T-cell (primary cell): ENCODE results near the gene STEAP2. TPM values are rescaled to one million over a fixed set of nuclear protein-coding genes. Genes with fewer than 3 reads are reported as not detected.

Experiments
- ATAC-seq, 4 experiments: fragments of 200-7000 bp in 3 of 4; fragments of 150-1000 bp in 1 of 4; cut with Tn5 transposase; replicated peaks in 1 of 4; 1 replicate in 3 of 4; 2 replicates in 1 of 4; pipeline ENCODE4 v1.10.0; 2021; ENCODE audit warnings: moderate library complexity in 3 of 4, mild to moderate bottlenecking in 2 of 4, moderate number of reproducible peaks in 1 of 4
- CTCF ChIA-PET, 2 donors: fragments of 300-600 bp; sonication (Branson Sonifier 250); formaldehyde crosslinking; loops; one replicate each; lab custom pipeline; 2022; ENCODE audit warnings: antibody characterized with exemption in 2 of 2; lab: Charles Lee
- POLR2A ChIA-PET, 2 donors: fragments of 300-600 bp; sonication (Branson Sonifier 250); formaldehyde crosslinking; loops; one replicate each; lab custom pipeline; 2022; ENCODE audit warnings: antibody characterized with exemption in 2 of 2; lab: Charles Lee
- DNase-seq, 35 experiments: peaks; one replicate each; pipeline versions ENCODE4 v3.0.0 to v3.0.0-alpha.2; 2013 to 2023
- H3K27ac ChIP-seq: one replicate; pipeline ENCODE4 v1.5.1; 2013; ENCODE audit warnings: low read length
- H3K27me3 ChIP-seq, 2 experiments: replicated peaks in 1 of 2; 1 replicate in 1 of 2; 2 replicates in 1 of 2; pipeline versions ENCODE4 v1.6.1 to v1.7.0; 2013; ENCODE audit warnings: low read length in 1 of 2, mixed read lengths in 1 of 2; ENCODE audit not compliant: control insufficient read depth in 2 of 2, insufficient read depth in 2 of 2; ENCODE audit errors: extremely low read depth in 1 of 2
- H3K36me3 ChIP-seq, 2 donors: 1 replicate in 1 of 2; 2 replicates in 1 of 2; pipeline versions ENCODE4 v1.6.1 to v1.7.0; 2013; ENCODE audit warnings: low read length in 1 of 2; ENCODE audit not compliant: control insufficient read depth in 2 of 2, insufficient read depth in 1 of 2; ENCODE audit errors: extremely low read depth in 1 of 2
- H3K4me1 ChIP-seq, 2 experiments: 1 replicate in 1 of 2; 2 replicates in 1 of 2; pipeline versions ENCODE4 v1.6.1 to v1.7.0; 2013; ENCODE audit warnings: low read length in 2 of 2, mixed read lengths in 1 of 2; ENCODE audit not compliant: insufficient read depth in 2 of 2, control insufficient read depth in 1 of 2; ENCODE audit errors: extremely low read depth in 1 of 2
- H3K4me3 ChIP-seq, 2 donors: 1 replicate in 1 of 2; 2 replicates in 1 of 2; pipeline versions ENCODE4 v1.5.1 to v1.7.0; 2013; ENCODE audit warnings: mild to moderate bottlenecking in 2 of 2, low read length in 1 of 2, moderate library complexity in 1 of 2; ENCODE audit not compliant: control insufficient read depth in 1 of 2; ENCODE audit errors: extremely low read depth in 1 of 2
- H3K9me3 ChIP-seq: 2 replicates; pipeline ENCODE4 v1.7.0; 2013
- H3K27ac Mint-ChIP-seq, 2 donors: one replicate each; pipeline ENCODE4 v1.8.0; 2020 to 2021; ENCODE audit warnings: mild to moderate bottlenecking in 2 of 2, mixed read lengths in 2 of 2
- H3K27me3 Mint-ChIP-seq, 2 donors: one replicate each; pipeline ENCODE4 v1.8.0; 2021 to 2022; ENCODE audit warnings: mixed read lengths in 2 of 2
- H3K36me3 Mint-ChIP-seq: one replicate; pipeline ENCODE4 v1.8.0; 2021; ENCODE audit warnings: mixed read lengths
- H3K4me1 Mint-ChIP-seq, 3 donors: one replicate each; pipeline ENCODE4 v1.8.0; 2020 to 2022; ENCODE audit warnings: mixed read lengths in 3 of 3, mild to moderate bottlenecking in 1 of 3
- H3K4me3 Mint-ChIP-seq, 3 donors: one replicate each; pipeline ENCODE4 v1.8.0; 2020 to 2022; ENCODE audit warnings: mild to moderate bottlenecking in 3 of 3, mixed read lengths in 3 of 3, moderate library complexity in 3 of 3
- H3K9me3 Mint-ChIP-seq, 3 donors: one replicate each; pipeline ENCODE4 v1.8.0; 2020 to 2022; ENCODE audit warnings: mixed read lengths in 3 of 3
- WGBS: methylation state at CpG from one replicate; pipeline ENCODE4 v1.1.5; 2013; ENCODE audit warnings: missing lambda C conversion rate; ENCODE audit not compliant: insufficient coverage; 5-methylcytosine and 5-hydroxymethylcytosine counted together
- total RNA-seq, 35 experiments: library from RNA in 6 of 35; stranded (reverse) in 6 of 35; fragments of 120-200 nt in 1 of 35; gene quantifications; one replicate each; pipeline versions ENCODE4 v1.2.1 to v1.2.4 and lab custom pipeline; 2013 to 2026

STEAP2 gene
- total RNA-seq, 5 donors from 2014 or later (not counting 1 experiment from before 2014, with no cell fraction given) = 0.19 to 0.20 TPM; not detected in 3

DNA sequence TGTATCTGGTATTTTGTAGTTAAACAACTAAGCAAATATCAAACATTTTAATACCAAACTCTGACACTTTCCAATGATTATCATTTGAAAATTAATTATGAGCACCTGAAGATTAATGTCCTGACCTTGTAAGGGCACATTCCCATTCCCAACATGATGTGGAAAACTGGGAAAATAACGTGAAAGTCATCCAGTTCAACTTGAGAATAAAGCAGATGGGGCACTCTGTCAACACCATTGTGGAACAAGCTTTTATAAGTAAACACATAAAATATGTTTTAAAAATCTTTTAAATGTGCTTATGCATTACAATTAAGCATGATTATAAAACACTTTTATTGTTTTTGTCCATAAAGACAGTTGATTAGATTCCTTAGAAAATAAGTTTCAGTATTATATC lies 14.1 kb downstream of the STEAP2 start:
- WGBS = no CpG with 5 or more reads among the region's 1 CpG
- Histone ChIP-seq H3K4me1 (no peaks in the 10 kb centered on the region), H3K4me3 (no peak overlapping the region), H3K27ac (no peak overlapping the region), H3K9me3 (no peaks in the 10 kb centered on the region), H3K27me3 (peaks cover 0 to 3% of the 10 kb centered on the region in 2 experiments), H3K36me3 (no peaks in the 10 kb centered on the region)
- no peaks in the 10 kb centered on the region for H3K36me3 Mint-ChIP-seq
- H3K9me3 Mint-ChIP-seq = no peaks in the 10 kb centered on the region
- ChIA-PET CTCF (no interaction called here), POLR2A (no interaction called here)
- ATAC-seq (no peak), DNase-seq (no peak)
- no peaks in the 10 kb centered on the region for H3K4me1 Mint-ChIP-seq
- H3K27ac Mint-ChIP-seq = no peak overlapping the region
- peaks cover 25 to 46% of the 10 kb centered on the region in 2 donors for H3K27me3 Mint-ChIP-seq
- H3K4me3 Mint-ChIP-seq = no peak overlapping the region

DNA sequence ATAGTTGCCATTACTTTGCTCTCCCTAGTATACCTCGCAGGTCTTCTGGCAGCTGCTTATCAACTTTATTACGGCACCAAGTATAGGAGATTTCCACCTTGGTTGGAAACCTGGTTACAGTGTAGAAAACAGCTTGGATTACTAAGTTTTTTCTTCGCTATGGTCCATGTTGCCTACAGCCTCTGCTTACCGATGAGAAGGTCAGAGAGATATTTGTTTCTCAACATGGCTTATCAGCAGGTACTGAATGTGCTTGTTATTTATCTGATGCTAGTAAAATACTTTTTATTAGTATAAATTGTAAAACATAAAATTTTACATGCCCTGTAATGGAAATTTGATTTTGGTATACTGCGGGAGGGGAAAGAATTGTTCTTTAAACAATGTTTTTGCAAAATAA lies 15.7 kb downstream of the STEAP2 start:
- POLR2A ChIA-PET = interaction anchor here (0.6 to 1.0 kb wide), 3 partner anchors 15 to 176 kb away, joined by 3 to 4 read pairs (median 4); partner anchors contain the start of gene CLDN12 (in 1 of the 2)
- no peaks in the 10 kb centered on the region for H3K36me3 ChIP-seq
- H3K27me3 ChIP-seq = peaks cover 0 to 3% of the 10 kb centered on the region in 2 experiments
- ATAC-seq (no peak), DNase-seq (no peak)
- H3K27me3 Mint-ChIP-seq = peaks cover 24 to 36% of the 10 kb centered on the region in 2 donors
- CTCF ChIA-PET = no interaction called here
- H3K9me3 Mint-ChIP-seq = no peaks in the 10 kb centered on the region
- no peaks in the 10 kb centered on the region for H3K9me3 ChIP-seq
- no peaks in the 10 kb centered on the region for H3K4me1 Mint-ChIP-seq
- no peaks in the 10 kb centered on the region for H3K4me1 ChIP-seq
- H3K27ac Mint-ChIP-seq = no peak overlapping the region
- H3K36me3 Mint-ChIP-seq = no peaks in the 10 kb centered on the region
- H3K27ac ChIP-seq = no peak overlapping the region
- H3K4me3 ChIP-seq = no peak overlapping the region
- H3K4me3 Mint-ChIP-seq = no peak overlapping the region
- WGBS = 50% methylated on average over 1 of the region's 5 CpGs

DNA sequence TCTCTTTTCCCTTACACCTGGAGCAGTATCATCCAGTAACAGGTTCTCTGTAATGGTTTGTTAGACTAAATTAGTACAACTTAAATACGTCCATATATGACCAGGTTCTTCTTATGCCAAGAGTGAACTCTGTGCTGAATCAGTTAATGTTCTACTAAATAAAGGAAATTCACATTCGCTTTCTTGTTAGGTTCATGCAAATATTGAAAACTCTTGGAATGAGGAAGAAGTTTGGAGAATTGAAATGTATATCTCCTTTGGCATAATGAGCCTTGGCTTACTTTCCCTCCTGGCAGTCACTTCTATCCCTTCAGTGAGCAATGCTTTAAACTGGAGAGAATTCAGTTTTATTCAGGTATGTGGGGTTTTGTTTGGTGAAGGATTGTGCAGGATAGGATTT lies 18.1 kb downstream of the STEAP2 start:
- WGBS = no CpG with 5 or more reads among the region's 2 CpGs
- no peaks in the 10 kb centered on the region for H3K27me3 ChIP-seq
- H3K36me3 ChIP-seq = no peaks in the 10 kb centered on the region
- Mint-ChIP-seq H3K4me1 (no peaks in the 10 kb centered on the region), H3K9me3 (no peaks in the 10 kb centered on the region), H3K4me3 (no peak overlapping the region), H3K36me3 (no peaks in the 10 kb centered on the region), H3K27me3 (peaks cover 14 to 20% of the 10 kb centered on the region in 2 donors), H3K27ac (no peak overlapping the region)
- no peaks in the 10 kb centered on the region for H3K9me3 ChIP-seq
- DNase-seq (no peak), ATAC-seq (no peak)
- CTCF ChIA-PET = interaction anchor here in 1 of 2 donors (0.6 kb wide), 1 partner anchor 1683 kb away, joined by 3 read pairs; no protein-coding TSS in a partner anchor
- no peak overlapping the region for H3K4me3 ChIP-seq
- POLR2A ChIA-PET = no interaction called here
- H3K27ac ChIP-seq = no peak overlapping the region
- H3K4me1 ChIP-seq = no peaks in the 10 kb centered on the region

DNA sequence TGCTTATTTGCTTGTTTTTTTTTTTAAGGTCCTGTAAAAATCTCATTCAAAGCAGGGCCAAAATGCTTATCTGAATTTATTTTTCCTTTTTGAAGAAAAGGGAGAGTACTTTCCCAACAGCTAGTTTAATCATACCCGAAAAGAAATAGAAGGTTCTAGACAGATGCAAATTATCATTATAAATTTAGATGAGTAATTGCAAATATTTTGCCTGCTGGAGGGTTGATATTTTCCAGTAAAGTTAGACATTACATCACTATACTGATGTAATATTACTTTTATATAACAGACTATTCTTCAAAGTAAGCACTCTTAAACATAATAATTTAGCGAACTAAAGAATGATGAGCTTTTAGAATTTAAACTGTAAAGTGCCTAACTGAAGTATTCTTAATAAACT lies 19.3 kb downstream of the STEAP2 start:
- Histone ChIP-seq H3K4me3 (no peak overlapping the region), H3K36me3 (no peaks in the 10 kb centered on the region), H3K27me3 (no peaks in the 10 kb centered on the region), H3K27ac (no peak overlapping the region), H3K4me1 (no peaks in the 10 kb centered on the region), H3K9me3 (no peaks in the 10 kb centered on the region)
- no CpG with 5 or more reads among the region's 2 CpGs for WGBS
- H3K36me3 Mint-ChIP-seq = no peaks in the 10 kb centered on the region
- CTCF ChIA-PET = no interaction called here
- ATAC-seq (no peak), DNase-seq (no peak)
- H3K27me3 Mint-ChIP-seq = peaks cover 10 to 15% of the 10 kb centered on the region in 2 donors
- H3K27ac Mint-ChIP-seq = no peak overlapping the region
- H3K9me3 Mint-ChIP-seq = no peaks in the 10 kb centered on the region
- H3K4me1 Mint-ChIP-seq = no peaks in the 10 kb centered on the region
- no peak overlapping the region for H3K4me3 Mint-ChIP-seq
- POLR2A ChIA-PET = no interaction called here

DNA sequence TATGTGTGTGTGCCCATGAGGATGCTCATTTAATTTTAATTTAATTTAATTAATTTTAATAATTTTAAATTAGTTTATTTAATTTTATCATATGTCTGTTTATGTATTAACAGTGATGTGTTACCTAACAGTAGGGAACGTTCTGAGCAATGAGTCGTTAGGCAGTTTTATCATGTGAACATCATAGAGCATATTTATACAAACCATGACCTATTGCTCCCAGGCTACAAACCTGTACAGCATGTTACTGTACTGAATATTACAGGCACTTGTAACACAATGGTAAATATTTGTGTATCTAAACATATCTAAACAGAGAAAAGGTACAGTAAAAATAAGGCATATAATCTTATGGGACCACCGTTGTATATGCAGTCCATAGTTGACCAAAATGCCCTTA lies 19.8 kb downstream of the STEAP2 start:
- Histone ChIP-seq H3K36me3 (no peaks in the 10 kb centered on the region), H3K4me3 (no peak overlapping the region), H3K27me3 (no peaks in the 10 kb centered on the region), H3K27ac (no peak overlapping the region), H3K9me3 (no peaks in the 10 kb centered on the region), H3K4me1 (no peaks in the 10 kb centered on the region)
- POLR2A ChIA-PET = no interaction called here
- H3K27me3 Mint-ChIP-seq = peaks cover 10 to 15% of the 10 kb centered on the region in 2 donors
- no peaks in the 10 kb centered on the region for H3K9me3 Mint-ChIP-seq
- H3K4me3 Mint-ChIP-seq = no peak overlapping the region
- ATAC-seq (no peak), DNase-seq (no peak)
- no peaks in the 10 kb centered on the region for H3K4me1 Mint-ChIP-seq
- no CpG with 5 or more reads among the region's 3 CpGs for WGBS
- CTCF ChIA-PET = no interaction called here
- no peak overlapping the region for H3K27ac Mint-ChIP-seq
- H3K36me3 Mint-ChIP-seq = no peaks in the 10 kb centered on the region

DNA sequence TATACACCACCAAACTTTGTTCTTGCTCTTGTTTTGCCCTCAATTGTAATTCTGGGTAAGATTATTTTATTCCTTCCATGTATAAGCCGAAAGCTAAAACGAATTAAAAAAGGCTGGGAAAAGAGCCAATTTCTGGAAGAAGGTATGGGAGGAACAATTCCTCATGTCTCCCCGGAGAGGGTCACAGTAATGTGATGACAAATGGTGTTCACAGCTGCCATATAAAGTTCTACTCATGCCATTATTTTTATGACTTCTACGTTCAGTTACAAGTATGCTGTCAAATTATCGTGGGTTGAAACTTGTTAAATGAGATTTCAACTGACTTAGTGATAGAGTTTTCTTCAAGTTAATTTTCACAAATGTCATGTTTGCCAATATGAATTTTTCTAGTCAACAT lies 20.9 kb downstream of the STEAP2 start:
- no peaks in the 10 kb centered on the region for H3K4me1 Mint-ChIP-seq
- H3K9me3 Mint-ChIP-seq = no peaks in the 10 kb centered on the region
- DNase-seq (no peak), ATAC-seq (no peak)
- H3K36me3 Mint-ChIP-seq = no peaks in the 10 kb centered on the region
- Histone ChIP-seq H3K27me3 (no peaks in the 10 kb centered on the region), H3K9me3 (no peaks in the 10 kb centered on the region), H3K27ac (no peak overlapping the region), H3K4me1 (no peaks in the 10 kb centered on the region), H3K36me3 (no peaks in the 10 kb centered on the region), H3K4me3 (no peak overlapping the region)
- POLR2A ChIA-PET = no interaction called here
- WGBS = 60% methylated on average over 1 of the region's 5 CpGs
- CTCF ChIA-PET = no interaction called here
- H3K27ac Mint-ChIP-seq = no peak overlapping the region
- H3K27me3 Mint-ChIP-seq = peaks cover 11% of the 10 kb centered on the region in 2 donors
- H3K4me3 Mint-ChIP-seq = no peak overlapping the region

DNA sequence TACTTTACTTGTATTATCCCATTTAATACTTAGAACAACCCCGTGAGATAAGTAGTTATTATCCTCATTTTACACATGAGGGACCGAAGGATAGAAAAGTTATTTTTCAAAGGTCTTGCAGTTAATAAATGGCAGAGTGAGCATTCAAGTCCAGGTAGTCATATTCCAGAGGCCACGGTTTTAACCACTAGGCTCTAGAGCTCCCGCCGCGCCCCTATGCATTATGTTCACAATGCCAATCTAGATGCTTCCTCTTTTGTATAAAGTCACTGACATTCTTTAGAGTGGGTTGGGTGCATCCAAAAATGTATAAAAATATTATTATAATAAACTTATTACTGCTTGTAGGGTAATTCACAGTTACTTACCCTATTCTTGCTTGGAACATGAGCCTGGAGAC lies 22.0 kb downstream of the STEAP2 start:
- Mint-ChIP-seq H3K27ac (no peak overlapping the region), H3K27me3 (peaks cover 7 to 8% of the 10 kb centered on the region in 2 donors), H3K4me1 (no peaks in the 10 kb centered on the region), H3K4me3 (no peak overlapping the region), H3K9me3 (no peaks in the 10 kb centered on the region), H3K36me3 (no peaks in the 10 kb centered on the region)
- H3K27ac ChIP-seq = no peak overlapping the region
- ChIA-PET CTCF (no interaction called here), POLR2A (no interaction called here)
- ATAC-seq (no peak), DNase-seq (no peak)
- no CpG with 5 or more reads among the region's 6 CpGs for WGBS
- H3K4me1 ChIP-seq = no peaks in the 10 kb centered on the region
- H3K4me3 ChIP-seq = no peak overlapping the region
- no peaks in the 10 kb centered on the region for H3K27me3 ChIP-seq
- no peaks in the 10 kb centered on the region for H3K36me3 ChIP-seq
- H3K9me3 ChIP-seq = no peaks in the 10 kb centered on the region
